ENCODE results near the gene SCARB1.

Gene SCARB1

GRCh38 chr12:124762384-124762783 is 101.3 kb downstream of the SCARB1 start:
- TF ChIP-seq, protein P1, sequence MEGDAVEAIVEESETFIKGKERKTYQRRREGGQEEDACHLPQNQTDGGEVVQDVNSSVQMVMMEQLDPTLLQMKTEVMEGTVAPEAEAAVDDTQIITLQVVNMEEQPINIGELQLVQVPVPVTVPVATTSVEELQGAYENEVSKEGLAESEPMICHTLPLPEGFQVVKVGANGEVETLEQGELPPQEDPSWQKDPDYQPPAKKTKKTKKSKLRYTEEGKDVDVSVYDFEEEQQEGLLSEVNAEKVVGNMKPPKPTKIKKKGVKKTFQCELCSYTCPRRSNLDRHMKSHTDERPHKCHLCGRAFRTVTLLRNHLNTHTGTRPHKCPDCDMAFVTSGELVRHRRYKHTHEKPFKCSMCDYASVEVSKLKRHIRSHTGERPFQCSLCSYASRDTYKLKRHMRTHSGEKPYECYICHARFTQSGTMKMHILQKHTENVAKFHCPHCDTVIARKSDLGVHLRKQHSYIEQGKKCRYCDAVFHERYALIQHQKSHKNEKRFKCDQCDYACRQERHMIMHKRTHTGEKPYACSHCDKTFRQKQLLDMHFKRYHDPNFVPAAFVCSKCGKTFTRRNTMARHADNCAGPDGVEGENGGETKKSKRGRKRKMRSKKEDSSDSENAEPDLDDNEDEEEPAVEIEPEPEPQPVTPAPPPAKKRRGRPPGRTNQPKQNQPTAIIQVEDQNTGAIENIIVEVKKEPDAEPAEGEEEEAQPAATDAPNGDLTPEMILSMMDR (conservative IDR thresholded peaks at IDR 0.05; ENCODE audit: low read depth, low read length): no peak
- no peak for DNase-seq (ENCODE audit: low read depth)
- H3K4me3 ChIP-seq (ENCODE audit: low read depth, low read length): no peak overlapping the region

DNA sequence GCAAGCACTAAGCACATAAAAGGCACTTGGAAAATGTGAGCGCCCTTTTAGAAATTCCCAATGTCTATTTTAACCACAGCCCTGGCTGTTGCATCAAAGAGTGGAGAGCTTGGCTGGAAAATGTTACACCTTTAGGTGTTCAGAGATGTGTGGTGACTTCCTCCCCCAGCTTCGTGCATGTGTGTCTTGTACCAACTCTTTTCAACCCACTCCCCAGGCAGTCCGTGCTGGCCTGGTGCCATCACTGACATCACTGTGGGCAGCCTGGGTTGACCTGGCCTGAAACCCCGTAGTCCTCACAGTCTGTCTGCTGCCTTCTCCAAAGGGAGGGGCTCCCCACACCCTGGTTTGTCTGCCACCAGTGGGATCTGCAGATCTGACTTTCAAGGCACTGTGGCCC is 101.8 kb downstream of the SCARB1 start:
- DNase-seq (ENCODE audit: low read depth): peak; percentile 48
- TF ChIP-seq, protein P1 (conservative IDR thresholded peaks at IDR 0.05; ENCODE audit: low read depth, low read length): no peak
- no peak overlapping the region for H3K4me3 ChIP-seq (ENCODE audit: low read depth, low read length)

DNA sequence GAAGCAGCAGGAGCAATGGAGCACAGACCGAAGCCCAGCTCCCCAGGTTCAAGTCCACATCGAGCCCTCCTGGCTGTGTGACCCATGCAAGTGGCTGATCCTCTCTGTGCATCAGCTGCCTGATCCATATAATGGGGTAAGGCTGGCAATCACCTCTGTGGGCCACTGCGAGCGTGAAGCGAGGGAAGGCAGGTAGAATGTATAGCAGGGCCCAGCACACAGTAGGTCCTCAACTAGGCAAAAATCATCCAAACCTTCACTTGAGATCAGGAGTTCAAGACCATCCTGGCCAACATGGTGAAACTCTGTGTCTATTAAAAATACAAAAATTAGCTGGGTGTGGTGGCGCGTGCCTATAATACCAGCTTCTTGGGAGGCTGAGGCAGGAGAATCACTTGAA is 102.6 kb downstream of the SCARB1 start:
- no peak for DNase-seq (ENCODE audit: low read depth)
- H3K4me3 ChIP-seq (ENCODE audit: low read depth, low read length): no peak overlapping the region
- TF ChIP-seq, protein P1 (conservative IDR thresholded peaks at IDR 0.05; ENCODE audit: low read depth, low read length): no peak

GRCh38 chr12:124760560-124760959 is 103.1 kb downstream of the SCARB1 start:
- TF ChIP-seq, protein P1 (conservative IDR thresholded peaks at IDR 0.05; ENCODE audit: low read depth, low read length): no peak
- H3K4me3 ChIP-seq (ENCODE audit: low read depth, low read length): no peak overlapping the region
- DNase-seq (ENCODE audit: low read depth): no peak

- H3K4me3 ChIP-seq (ENCODE audit: low read depth, low read length): no peak overlapping the region
- TF ChIP-seq, protein P1 (conservative IDR thresholded peaks at IDR 0.05; ENCODE audit: low read depth, low read length): no peak
- DNase-seq (ENCODE audit: low read depth): peak; percentile 58
Measured at GRCh38 chr12:124759841-124760503, 103.7 kb downstream of the SCARB1 start.

DNA sequence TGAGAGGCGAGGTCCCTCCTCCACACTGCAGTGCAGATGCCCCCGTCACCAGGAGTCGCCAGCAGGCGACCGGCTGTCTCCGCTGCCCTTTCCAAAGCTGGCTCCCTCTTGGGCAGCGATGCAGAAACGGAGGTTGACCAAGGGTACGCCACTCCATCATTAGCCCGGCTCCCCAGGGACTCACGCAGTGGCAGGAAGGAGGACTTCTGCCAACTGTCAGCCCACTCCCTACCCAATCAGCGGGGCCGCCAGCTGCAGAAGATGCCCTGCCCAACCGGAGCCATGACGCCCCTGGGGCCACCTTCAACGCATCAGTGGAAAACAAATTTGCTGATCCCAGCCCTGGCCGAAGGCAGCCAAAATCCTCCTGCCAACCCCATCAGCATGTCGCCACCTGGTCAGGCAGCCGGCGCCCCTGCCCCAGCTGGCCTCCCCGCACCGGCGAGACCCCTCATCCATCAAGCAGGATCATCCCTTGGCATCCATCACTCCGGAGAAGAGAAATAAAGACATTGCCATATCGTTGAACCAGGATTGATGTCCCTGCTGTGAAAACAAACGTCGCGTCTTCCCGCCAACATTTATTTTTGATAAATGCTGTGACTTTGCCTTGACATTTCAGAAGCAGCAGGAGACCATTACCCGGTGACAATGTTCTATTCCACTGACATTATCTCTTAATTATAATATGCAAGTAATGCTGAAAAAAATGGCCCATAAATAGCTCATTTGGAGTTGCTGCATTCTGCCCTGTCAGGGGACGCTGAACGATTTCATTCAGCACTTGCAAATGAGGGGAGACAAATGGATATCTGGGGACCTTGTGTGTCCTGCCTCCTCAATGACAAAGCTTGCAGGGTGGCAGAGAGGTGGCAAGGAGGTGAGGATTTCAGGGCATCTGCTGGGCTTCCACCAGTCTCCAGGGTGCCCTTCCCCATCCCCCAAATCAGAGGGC is 105.1 kb downstream of the SCARB1 start:
- H3K4me3 ChIP-seq (ENCODE audit: low read depth, low read length): no peak overlapping the region
- no peak for DNase-seq (ENCODE audit: low read depth)
- TF ChIP-seq, protein P1 (conservative IDR thresholded peaks at IDR 0.05; ENCODE audit: low read depth, low read length): no peak
